GM19395 (cell line): Measurements from ENCODE around the gene BUB3.

ENCODE experiments used
- ATAC-seq: cut with Tn5 transposase; IDR thresholded peaks from one replicate; pipeline ENCODE4 v1.9.1; 2021; ENCODE audit warnings: mild to moderate bottlenecking, moderate library complexity; ENCODE audit not compliant: unreplicated experiment

BUB3 gene

DNA sequence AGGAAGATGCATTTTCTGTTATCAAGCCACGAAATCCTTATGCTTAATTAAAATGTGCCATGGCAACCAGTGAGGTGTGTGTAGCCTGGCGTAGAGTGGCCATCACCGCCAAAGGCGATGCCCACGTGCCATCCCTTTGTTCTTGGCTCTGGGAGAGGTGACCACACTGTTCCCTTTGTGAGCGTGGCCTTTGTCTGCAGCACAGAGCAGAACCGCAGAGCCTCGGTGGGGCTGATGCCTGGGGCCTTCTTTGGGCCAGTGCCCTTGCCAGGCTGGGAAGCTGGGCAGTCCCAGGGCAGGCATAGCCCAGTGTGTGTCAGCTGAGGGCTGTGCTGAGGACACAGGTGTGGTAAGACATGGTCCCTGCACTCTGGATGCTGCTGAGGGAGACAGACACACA lies 48.3 kb downstream of the BUB3 start:
- ATAC-seq, result no peak

DNA sequence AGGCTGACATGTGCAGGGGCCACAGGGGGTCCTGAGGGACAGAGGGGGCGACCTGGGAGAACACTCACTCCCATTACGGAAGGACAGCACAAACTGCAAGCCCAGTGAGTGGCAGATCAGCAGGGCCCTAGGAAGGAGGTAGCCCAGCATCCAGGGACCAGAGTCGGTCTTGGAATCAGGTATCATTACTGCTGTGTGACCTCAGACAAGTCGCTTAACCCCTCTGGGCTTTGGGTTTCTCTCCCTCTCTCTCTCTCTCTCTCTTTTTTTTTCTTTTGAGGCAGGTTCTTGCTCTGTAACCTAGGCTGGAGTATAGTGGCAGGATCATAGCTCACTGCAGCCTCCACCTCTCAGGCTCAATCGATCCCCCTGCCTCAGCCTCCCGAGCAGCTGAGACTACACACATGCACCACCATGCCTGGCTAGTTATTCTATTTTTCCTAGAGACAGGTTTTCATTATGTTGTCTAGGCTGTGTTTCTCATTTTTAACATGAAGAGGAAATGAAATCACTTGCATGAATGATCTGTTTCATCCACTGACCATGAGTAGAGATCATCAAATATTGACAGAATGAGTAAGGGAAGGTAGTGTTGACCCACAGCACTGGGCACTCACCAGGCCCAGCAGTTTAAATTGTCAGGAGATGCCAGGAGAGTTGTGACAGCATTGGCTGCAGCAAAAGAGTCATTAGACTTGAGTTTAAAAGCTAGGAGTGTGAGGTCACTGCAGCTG lies 49.4 kb downstream of the BUB3 start:
- no peak for ATAC-seq

DNA sequence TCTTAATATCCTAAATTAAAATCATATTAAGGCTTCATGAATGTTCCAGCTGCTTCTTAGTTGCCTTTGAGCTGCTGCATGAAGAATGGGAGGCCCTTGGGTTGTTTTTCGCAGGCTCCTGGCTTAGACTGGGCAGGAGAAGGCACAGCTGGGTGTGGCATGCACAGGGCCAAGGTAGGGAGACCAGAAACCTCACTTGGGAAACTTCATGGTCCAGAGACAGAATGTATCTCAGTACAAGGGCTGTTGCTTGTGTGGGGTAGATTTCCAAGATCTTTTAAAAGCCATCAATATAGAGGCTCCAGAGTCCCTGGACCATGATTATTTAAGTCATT lies 49.9 kb downstream of the BUB3 start:
- ATAC-seq, result no peak

DNA sequence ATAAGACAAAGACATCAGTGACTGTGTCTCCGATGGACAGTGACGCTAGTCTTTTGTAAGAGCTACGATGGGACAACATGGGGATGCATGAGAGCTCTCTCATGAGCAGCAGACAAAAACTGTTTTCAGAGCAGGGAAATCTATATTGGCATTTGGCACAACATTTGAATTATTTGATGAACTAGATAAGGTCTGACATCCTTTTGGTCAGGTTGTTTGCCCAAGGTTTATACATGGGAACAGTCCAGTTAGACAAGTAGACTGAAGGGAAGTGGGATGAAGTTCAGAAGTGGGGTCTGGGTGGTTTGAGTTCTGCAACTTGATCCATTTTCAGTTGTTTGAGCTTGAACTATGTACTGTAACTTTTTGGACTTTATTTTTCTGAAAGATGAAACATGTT lies 50.8 kb downstream of the BUB3 start:
- ATAC-seq, result no peak

DNA sequence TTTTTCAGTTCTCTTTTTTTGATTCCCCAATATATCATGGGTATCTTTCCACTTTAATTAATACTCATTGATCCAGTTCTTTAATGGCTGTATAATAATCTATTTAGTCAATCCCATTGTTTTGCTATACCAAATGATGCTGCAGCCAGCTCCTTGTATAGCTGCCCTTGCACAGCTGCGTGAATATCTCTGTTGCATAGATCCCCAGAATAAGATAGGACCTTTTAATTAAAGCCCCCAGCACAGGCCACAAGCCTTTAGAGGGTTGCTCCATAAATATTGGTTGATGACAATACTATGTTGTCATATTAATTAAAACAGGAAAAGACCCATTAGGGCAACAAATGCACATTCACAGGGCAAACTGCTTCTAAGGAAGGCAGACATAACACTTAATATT lies 57.9 kb downstream of the BUB3 start:
- no peak for ATAC-seq

DNA sequence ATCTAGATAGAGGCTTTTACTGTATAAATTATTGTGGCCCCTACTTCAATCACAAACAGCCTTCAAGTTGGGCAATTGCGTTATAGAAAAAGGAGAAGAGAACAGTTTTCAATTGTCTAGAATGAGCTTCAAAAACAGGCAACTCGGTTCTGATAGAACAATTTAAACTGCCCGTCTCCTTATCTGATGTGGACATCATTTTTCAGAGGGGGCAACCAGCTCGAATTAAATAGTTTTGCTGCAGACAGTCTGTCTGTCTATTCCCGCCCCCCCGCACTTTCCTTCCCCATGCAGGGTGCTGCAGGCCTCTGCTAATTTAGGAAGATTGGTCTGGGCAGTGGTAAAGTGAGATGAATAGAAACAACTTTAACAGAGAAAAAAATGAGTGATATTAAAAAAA lies 58.4 kb downstream of the BUB3 start:
- no peak for ATAC-seq

DNA sequence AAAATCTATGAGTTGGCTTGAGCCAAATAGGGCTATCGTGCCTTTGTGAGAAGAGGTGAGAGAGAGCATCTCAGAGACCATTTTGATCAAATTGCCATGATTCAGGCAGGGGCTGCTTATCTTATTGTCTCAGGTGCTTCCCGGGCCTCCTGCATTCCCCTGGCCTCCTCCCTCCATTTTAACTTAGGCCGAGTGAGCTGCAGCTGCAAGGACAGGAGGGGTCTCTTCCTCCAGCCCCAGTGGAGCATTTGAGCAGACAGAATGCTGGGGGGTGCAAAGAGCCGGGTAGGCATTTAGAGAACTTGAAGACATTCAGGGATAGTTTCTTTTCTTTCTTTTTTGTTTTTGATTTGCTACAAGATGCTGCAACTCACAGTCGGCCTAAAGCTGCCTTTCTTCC lies 59.0 kb downstream of the BUB3 start:
- no peak for ATAC-seq
